H9 (cell line): Measurements from ENCODE around the gene CPA3. TPM values are rescaled to one million over a fixed set of nuclear protein-coding genes. Genes with fewer than 3 reads are reported as not detected.

Experiments used
- DNase-seq: peaks from one replicate; pipeline ENCODE4 v3.0.0-alpha.2; 2017
- H2AFZ ChIP-seq: one replicate; pipeline ENCODE4 v1.6.1; 2013; ENCODE audit warnings: mild to moderate bottlenecking, low read length, control low read depth, moderate library complexity
- H2AK5ac ChIP-seq: 2 replicates; pipeline ENCODE4 v1.6.1; 2013; ENCODE audit warnings: low read length, control low read depth, mixed read lengths; ENCODE audit not compliant: insufficient read length
- H2BK120ac ChIP-seq: one replicate; pipeline ENCODE4 v1.6.1; 2013; ENCODE audit warnings: low read depth, mild to moderate bottlenecking, low read length, control low read depth, inconsistent platforms; ENCODE audit not compliant: poor library complexity, severe bottlenecking
- H2BK12ac ChIP-seq: 2 replicates; pipeline ENCODE4 v1.6.1; 2013; ENCODE audit warnings: low read length, control low read depth, mixed read lengths, low read depth; ENCODE audit not compliant: insufficient read length
- H2BK15ac ChIP-seq: 2 replicates; pipeline ENCODE4 v1.6.1; 2013; ENCODE audit warnings: low read depth, low read length, control low read depth
- H2BK20ac ChIP-seq: one replicate; pipeline ENCODE4 v1.6.1; 2013; ENCODE audit warnings: low read depth, mild to moderate bottlenecking, low read length, control low read depth, inconsistent platforms; ENCODE audit not compliant: poor library complexity, severe bottlenecking
- H2BK5ac ChIP-seq: 2 replicates; pipeline ENCODE4 v1.6.1; 2013; ENCODE audit warnings: low read length, control low read depth, mixed read lengths; ENCODE audit not compliant: insufficient read length
- H3K14ac ChIP-seq: 2 replicates; pipeline ENCODE4 v1.6.1; 2013; ENCODE audit warnings: low read length, control low read depth; ENCODE audit not compliant: insufficient read depth
- H3K18ac ChIP-seq: 2 replicates; pipeline ENCODE4 v1.6.1; 2013; ENCODE audit warnings: low read depth, mild to moderate bottlenecking, mixed read lengths, low read length, control low read depth; ENCODE audit not compliant: insufficient read length
- H3K23ac ChIP-seq: 2 replicates; pipeline ENCODE4 v1.6.1; 2013; ENCODE audit warnings: low read length, control low read depth, mixed read lengths, low read depth; ENCODE audit not compliant: insufficient read length
- H3K23me2 ChIP-seq: 2 replicates; pipeline ENCODE4 v1.6.1; 2013; ENCODE audit warnings: low read depth, mild to moderate bottlenecking, mixed read lengths, low read length, control low read depth; ENCODE audit not compliant: insufficient read length, poor library complexity, severe bottlenecking
- H3K27ac ChIP-seq: 2 replicates; pipeline ENCODE4 v1.5.1; 2013; ENCODE audit warnings: low read length, control low read depth, mixed read lengths, low read depth; ENCODE audit not compliant: insufficient read length
- H3K27me3 ChIP-seq: 2 replicates; pipeline ENCODE4 v1.6.1; 2013; ENCODE audit warnings: low read length, control low read depth, inconsistent platforms; ENCODE audit not compliant: insufficient read depth
- H3K4ac ChIP-seq: 2 replicates; pipeline ENCODE4 v1.6.1; 2013; ENCODE audit warnings: low read depth, mild to moderate bottlenecking, control low read depth, inconsistent platforms, low read length, moderate library complexity
- H3K4me1 ChIP-seq: 2 replicates; pipeline ENCODE4 v1.6.1; 2013; ENCODE audit warnings: low read length, control low read depth, inconsistent platforms; ENCODE audit not compliant: insufficient read depth
- H3K4me2 ChIP-seq: 2 replicates; pipeline ENCODE4 v1.6.1; 2013; ENCODE audit warnings: low read length, control low read depth, mixed read lengths; ENCODE audit not compliant: insufficient read length, insufficient read depth
- H3K56ac ChIP-seq: 2 replicates; pipeline ENCODE4 v1.6.1; 2013; ENCODE audit warnings: low read depth, mild to moderate bottlenecking, mixed read lengths, low read length, control low read depth; ENCODE audit not compliant: insufficient read length
- H3K79me1 ChIP-seq: 2 replicates; pipeline ENCODE4 v1.6.1; 2013; ENCODE audit warnings: low read depth, mild to moderate bottlenecking, moderate library complexity, low read length, control low read depth, inconsistent platforms; ENCODE audit not compliant: insufficient read depth, poor library complexity, severe bottlenecking
- H3K79me2 ChIP-seq: 2 replicates; pipeline ENCODE4 v1.6.1; 2013; ENCODE audit warnings: low read length, control low read depth, inconsistent platforms; ENCODE audit not compliant: insufficient read depth
- H3K9ac ChIP-seq: 2 replicates; pipeline ENCODE4 v1.6.1; 2013; ENCODE audit warnings: low read length, control low read depth, mixed read lengths; ENCODE audit not compliant: insufficient read length; ENCODE audit errors: extremely low read depth
- H3K9me3 ChIP-seq: one replicate; pipeline ENCODE4 v1.6.1; 2013; ENCODE audit warnings: low read depth, low read length, inconsistent platforms; ENCODE audit not compliant: control insufficient read depth
- H3T11ph ChIP-seq: one replicate; pipeline ENCODE4 v1.6.1; 2013; ENCODE audit warnings: mild to moderate bottlenecking, low read length, control low read depth, inconsistent platforms
- H4K20me1 ChIP-seq: one replicate; pipeline ENCODE4 v1.6.1; 2013; ENCODE audit not compliant: control insufficient read depth, insufficient read length, insufficient read depth
- H4K5ac ChIP-seq: 2 replicates; pipeline ENCODE4 v1.6.1; 2013; ENCODE audit warnings: low read depth, mild to moderate bottlenecking, mixed read lengths, low read length, control low read depth; ENCODE audit not compliant: insufficient read length
- H4K8ac ChIP-seq: replicated peaks from 2 replicates; pipeline ENCODE4 v1.6.1; 2013; ENCODE audit warnings: low read length, control low read depth, mixed read lengths, low read depth; ENCODE audit not compliant: insufficient read length
- H4K91ac ChIP-seq: 2 replicates; pipeline ENCODE4 v1.6.1; 2013; ENCODE audit warnings: low read depth, mild to moderate bottlenecking, moderate library complexity, mixed read lengths, low read length, control low read depth; ENCODE audit not compliant: insufficient read length
- H3K27ac Mint-ChIP-seq, 3 experiments: 2 replicates in 2 of 3; 3 replicates in 1 of 3; pipeline ENCODE4 v1.8.0; 2020 to 2021; ENCODE audit warnings: mixed read lengths in 3 of 3, mild to moderate bottlenecking in 1 of 3, moderate library complexity in 1 of 3
- H3K27me3 Mint-ChIP-seq: 2 replicates; pipeline ENCODE4 v1.8.0; 2021; ENCODE audit warnings: low read depth, mild to moderate bottlenecking, moderate library complexity, mixed read lengths
- H3K36me3 Mint-ChIP-seq, 3 experiments: 2 replicates in 2 of 3; 3 replicates in 1 of 3; pipeline ENCODE4 v1.8.0; 2020 to 2021; ENCODE audit warnings: low read depth in 3 of 3, mixed read lengths in 3 of 3; ENCODE audit not compliant: insufficient read depth in 1 of 3
- H3K4me1 Mint-ChIP-seq, 2 experiments: 2 replicates each; pipeline ENCODE4 v1.8.0; 2020; ENCODE audit warnings: mixed read lengths in 2 of 2
- H3K4me3 Mint-ChIP-seq, 2 experiments: 2 replicates in 1 of 2; 3 replicates in 1 of 2; pipeline ENCODE4 v1.8.0; 2020 to 2021; ENCODE audit warnings: mild to moderate bottlenecking in 2 of 2, mixed read lengths in 2 of 2, moderate library complexity in 1 of 2
- H3K9me3 Mint-ChIP-seq, 2 experiments: 2 replicates in 1 of 2; 3 replicates in 1 of 2; pipeline ENCODE4 v1.8.0; 2020; ENCODE audit warnings: mild to moderate bottlenecking in 2 of 2, mixed read lengths in 2 of 2, moderate library complexity in 1 of 2
- WGBS: extraction: QIAGEN DNeasy Blood & Tissue Kit; methylation state at CpG from one replicate; pipeline ENCODE4 v1.1.7; 2013; ENCODE audit warnings: missing lambda C conversion rate, low lambda C conversion rate, mixed read lengths; ENCODE audit not compliant: insufficient read length; ENCODE audit errors: extremely low coverage; 5-methylcytosine and 5-hydroxymethylcytosine counted together
- total RNA-seq: library from RNA; stranded (reverse); gene quantifications from 2 replicates; pipeline ENCODE4 v1.2.1, GENCODE V29; 2021
- TF ChIP-seq, protein P1 (sequence below): fragments of 200-600 bp; sonication (generic); conservative IDR thresholded peaks from 3 replicates; pipeline ENCODE4 v1.8.0; 2021; ENCODE audit warnings: antibody characterized with exemption, mild to moderate bottlenecking

CPA3 gene
- total RNA-seq, 1 experiment from 2014 or later = not detected

GRCh38 chr3:148901987-148902791, 37.1 kb downstream of the CPA3 start:
- Mint-ChIP-seq H3K4me1 (no peaks in the 10 kb centered on the region), H3K27me3 (no peaks in the 10 kb centered on the region; the same call in 1 of the 2 replicates), H3K27ac (no peak overlapping the region), H3K9me3 (no peaks in the 10 kb centered on the region), H3K36me3 (no peaks in the 10 kb centered on the region), H3K4me3 (no peak overlapping the region)
- no peak overlapping the region for H3K14ac ChIP-seq
- no peak overlapping the region for H2BK15ac ChIP-seq
- H3T11ph ChIP-seq = no peak overlapping the region
- H4K91ac ChIP-seq = no peak overlapping the region
- H3K23me2 ChIP-seq = no peaks in the 10 kb centered on the region
- H3K4ac ChIP-seq = no peak overlapping the region
- no peaks in the 10 kb centered on the region for H3K27me3 ChIP-seq
- no peak overlapping the region for H3K23ac ChIP-seq
- H3K9me3 ChIP-seq = no peaks in the 10 kb centered on the region
- H3K79me2 ChIP-seq = no peaks in the 10 kb centered on the region
- no peak overlapping the region for H3K9ac ChIP-seq
- H3K4me1 ChIP-seq = no peaks in the 10 kb centered on the region
- TF ChIP-seq, protein P1, sequence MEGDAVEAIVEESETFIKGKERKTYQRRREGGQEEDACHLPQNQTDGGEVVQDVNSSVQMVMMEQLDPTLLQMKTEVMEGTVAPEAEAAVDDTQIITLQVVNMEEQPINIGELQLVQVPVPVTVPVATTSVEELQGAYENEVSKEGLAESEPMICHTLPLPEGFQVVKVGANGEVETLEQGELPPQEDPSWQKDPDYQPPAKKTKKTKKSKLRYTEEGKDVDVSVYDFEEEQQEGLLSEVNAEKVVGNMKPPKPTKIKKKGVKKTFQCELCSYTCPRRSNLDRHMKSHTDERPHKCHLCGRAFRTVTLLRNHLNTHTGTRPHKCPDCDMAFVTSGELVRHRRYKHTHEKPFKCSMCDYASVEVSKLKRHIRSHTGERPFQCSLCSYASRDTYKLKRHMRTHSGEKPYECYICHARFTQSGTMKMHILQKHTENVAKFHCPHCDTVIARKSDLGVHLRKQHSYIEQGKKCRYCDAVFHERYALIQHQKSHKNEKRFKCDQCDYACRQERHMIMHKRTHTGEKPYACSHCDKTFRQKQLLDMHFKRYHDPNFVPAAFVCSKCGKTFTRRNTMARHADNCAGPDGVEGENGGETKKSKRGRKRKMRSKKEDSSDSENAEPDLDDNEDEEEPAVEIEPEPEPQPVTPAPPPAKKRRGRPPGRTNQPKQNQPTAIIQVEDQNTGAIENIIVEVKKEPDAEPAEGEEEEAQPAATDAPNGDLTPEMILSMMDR = no peak
- H2BK120ac ChIP-seq = no peak overlapping the region
- no peak overlapping the region for H3K4me2 ChIP-seq
- no peak overlapping the region for H2BK5ac ChIP-seq
- no peak overlapping the region for H2AK5ac ChIP-seq
- H3K79me1 ChIP-seq = no peaks in the 10 kb centered on the region
- no peak overlapping the region for H2BK12ac ChIP-seq
- H3K27ac ChIP-seq = no peak overlapping the region
- no peak overlapping the region for H3K18ac ChIP-seq
- no CpG with 5 or more reads among the region's 4 CpGs for WGBS
- H4K5ac ChIP-seq = no peak overlapping the region
- no peaks in the 10 kb centered on the region for H4K20me1 ChIP-seq
- H4K8ac ChIP-seq = no peak overlapping the region
- H2BK20ac ChIP-seq = no peak overlapping the region
- H2AFZ ChIP-seq = no peak overlapping the region
- DNase-seq = no peak
- H3K56ac ChIP-seq = no peak overlapping the region
